Stomach (tissue), 4 donors: ENCODE measurements around the gene TMEM129.

Source experiments
- POLR2AphosphoS5 ChIP-seq, 3 donors: sonication (generic); formaldehyde crosslinking; IDR thresholded peaks; one replicate each; pipeline ENCODE4 v1.6.1; 2016; ENCODE audit warnings: antibody characterized with exemption in 3 of 3
- TF ChIP-seq, protein P1 (sequence below), 7 experiments: fragments of 450-650 bp in 4 of 7; fragments of 200-600 bp in 3 of 7; sonication (generic) in 3 of 7; IDR thresholded peaks; one replicate each; pipeline ENCODE4 v1.5.1; 2016 to 2019; ENCODE audit warnings: antibody characterized with exemption in 7 of 7, control low read depth in 2 of 7, mild to moderate bottlenecking in 1 of 7

DNA sequence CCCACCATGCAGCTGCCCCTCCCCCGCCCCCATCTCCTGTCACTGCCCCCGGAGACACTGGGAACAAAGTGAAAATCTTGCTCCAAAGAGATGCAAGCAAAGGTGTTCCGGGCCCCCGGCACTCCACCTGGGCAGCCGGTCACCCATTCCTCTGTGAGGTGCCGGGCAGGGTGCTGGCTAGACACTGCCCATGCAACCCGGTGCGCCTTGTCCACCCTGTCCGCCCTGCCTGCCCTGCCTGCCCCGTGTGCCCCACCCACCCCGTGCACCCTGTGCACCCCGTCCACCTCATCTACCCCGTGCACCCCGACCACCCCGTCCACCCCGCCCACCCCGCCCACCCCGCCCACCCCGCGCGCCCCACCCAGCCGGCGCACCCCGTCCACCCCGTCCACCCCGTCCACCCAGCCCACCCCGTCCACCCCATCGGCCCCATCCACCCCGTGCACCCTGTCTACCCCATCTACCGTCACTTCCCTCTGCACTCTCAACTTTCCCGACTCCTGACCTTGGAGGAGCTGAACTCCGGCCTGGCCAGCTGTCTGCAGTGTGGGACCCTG, 40.1 kb upstream of the TMEM129 start:
- TF ChIP-seq POLR2AphosphoS5 (IDR thresholded peaks at IDR 0.05): no peak
- TF ChIP-seq, protein P1, sequence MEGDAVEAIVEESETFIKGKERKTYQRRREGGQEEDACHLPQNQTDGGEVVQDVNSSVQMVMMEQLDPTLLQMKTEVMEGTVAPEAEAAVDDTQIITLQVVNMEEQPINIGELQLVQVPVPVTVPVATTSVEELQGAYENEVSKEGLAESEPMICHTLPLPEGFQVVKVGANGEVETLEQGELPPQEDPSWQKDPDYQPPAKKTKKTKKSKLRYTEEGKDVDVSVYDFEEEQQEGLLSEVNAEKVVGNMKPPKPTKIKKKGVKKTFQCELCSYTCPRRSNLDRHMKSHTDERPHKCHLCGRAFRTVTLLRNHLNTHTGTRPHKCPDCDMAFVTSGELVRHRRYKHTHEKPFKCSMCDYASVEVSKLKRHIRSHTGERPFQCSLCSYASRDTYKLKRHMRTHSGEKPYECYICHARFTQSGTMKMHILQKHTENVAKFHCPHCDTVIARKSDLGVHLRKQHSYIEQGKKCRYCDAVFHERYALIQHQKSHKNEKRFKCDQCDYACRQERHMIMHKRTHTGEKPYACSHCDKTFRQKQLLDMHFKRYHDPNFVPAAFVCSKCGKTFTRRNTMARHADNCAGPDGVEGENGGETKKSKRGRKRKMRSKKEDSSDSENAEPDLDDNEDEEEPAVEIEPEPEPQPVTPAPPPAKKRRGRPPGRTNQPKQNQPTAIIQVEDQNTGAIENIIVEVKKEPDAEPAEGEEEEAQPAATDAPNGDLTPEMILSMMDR (IDR thresholded peaks at IDR 0.05): no peak
